Lung (tissue), 16 donors: Measurements from ENCODE around the gene STARD8. TPM values are rescaled to one million over a fixed set of nuclear protein-coding genes. Genes with fewer than 3 reads are reported as not detected.
"Not testable (repeated sequence)": the region's sequence is repeated elsewhere in the genome, so short reads cannot be mapped to it uniquely, and the experiment has no call there.

ENCODE experiments used
- ATAC-seq: fragments of 200-7000 bp; cut with Tn5 transposase; one replicate; pipeline ENCODE4 v1.9.1; 2020; ENCODE audit warnings: moderate number of reproducible peaks; ENCODE audit not compliant: insufficient read depth, low FRiP score
- DNase-seq, 3 donors: peaks; one replicate each; pipeline ENCODE4 v3.0.0-alpha.2; 2013 to 2017
- H3K27ac ChIP-seq, 2 donors: one replicate each; pipeline ENCODE4 v1.5.1; 2013; ENCODE audit warnings: mild to moderate bottlenecking in 2 of 2, moderate library complexity in 2 of 2, control low read depth in 1 of 2, inconsistent platforms in 1 of 2, low read depth in 1 of 2, low read length in 1 of 2
- H3K27me3 ChIP-seq, 3 donors: one replicate each; pipeline ENCODE4 v1.5.1; 2013; ENCODE audit warnings: low read length in 2 of 3; ENCODE audit not compliant: control insufficient read depth in 3 of 3, insufficient read depth in 3 of 3
- H3K36me3 ChIP-seq, 4 donors: one replicate each; pipeline ENCODE4 v1.5.1; 2013; ENCODE audit warnings: low read length in 4 of 4, mild to moderate bottlenecking in 1 of 4, moderate library complexity in 1 of 4; ENCODE audit not compliant: control insufficient read depth in 4 of 4, insufficient read depth in 4 of 4
- H3K4me1 ChIP-seq, 5 donors: one replicate each; pipeline ENCODE4 v1.5.1; 2013; ENCODE audit warnings: low read length in 5 of 5, mild to moderate bottlenecking in 2 of 5, moderate library complexity in 1 of 5; ENCODE audit not compliant: control insufficient read depth in 5 of 5, insufficient read depth in 5 of 5
- H3K4me3 ChIP-seq: one replicate; pipeline ENCODE4 v1.5.1; 2013; ENCODE audit warnings: mild to moderate bottlenecking, control low read depth, moderate library complexity
- H3K9ac ChIP-seq, 2 donors: one replicate each; pipeline ENCODE4 v1.5.1; 2013; ENCODE audit warnings: low read length in 2 of 2, control low read depth in 1 of 2; ENCODE audit not compliant: insufficient read depth in 1 of 2
- H3K9me3 ChIP-seq, 4 donors: one replicate each; pipeline ENCODE4 v1.5.1; 2013; ENCODE audit warnings: low read length in 3 of 4, mild to moderate bottlenecking in 1 of 4, moderate library complexity in 1 of 4; ENCODE audit not compliant: control insufficient read depth in 4 of 4, insufficient read depth in 3 of 4
- WGBS, 2 donors: extraction: QIAGEN DNeasy Blood & Tissue Kit; methylation state at CpG; one replicate each; pipeline ENCODE4 v1.1.7; 2013; 5-methylcytosine and 5-hydroxymethylcytosine counted together
- long read RNA-seq, 5 donors: transcript quantifications; one replicate each; lab custom pipeline, GENCODE V29; 2026
- polyA plus RNA-seq, 2 donors: library from polyadenylated mRNA; stranded (reverse); fragments of 200-250 nt; gene quantifications; one replicate each; pipeline ENCODE4 v1.2.1, GENCODE V29; 2013
- total RNA-seq, 2 donors: library from RNA; depleted of rRNA in 1 of 2; stranded (reverse); fragments of >200 nt in 1 of 2; gene quantifications; one replicate each; pipeline ENCODE4 v1.2.1, GENCODE V29; 2014 to 2021
- TF ChIP-seq, protein P1 (sequence below): IDR thresholded peaks from 2 replicates; pipeline ENCODE4 v1.5.1; 2012; ENCODE audit warnings: mild to moderate bottlenecking; ENCODE audit errors: control extremely low read depth, extremely low read depth
- donor health status: control.
- donor health status: control.
- donor health status: Bipolar disorder and iron deficiency.
- donor health status: healthy.
- donor health status: DM: yes; HTN: yes; CAD: no.

The STARD8 gene
- total RNA-seq, result 10 to 100 TPM; 17.5 to 20.2 TPM
- 10 to 100 TPM in 1 of 2 donors, 1 to 10 TPM in 1; 5.7 to 19.4 TPM for polyA plus RNA-seq
- long read RNA-seq, donor 1, result 0 reads
- long read RNA-seq, donor 2, result 0 reads
- long read RNA-seq, donor 3, result 0 reads
- long read RNA-seq, donor 4, result 0 reads
- long read RNA-seq, donor 5, full-length matches to known transcripts, result 1 of 1 reads
- long read RNA-seq, donor 5, partial matches to known transcripts, result 0 of 1 reads
- long read RNA-seq, donor 5, other reads (novel, unspliced or antisense), result 0 of 1 reads

DNA sequence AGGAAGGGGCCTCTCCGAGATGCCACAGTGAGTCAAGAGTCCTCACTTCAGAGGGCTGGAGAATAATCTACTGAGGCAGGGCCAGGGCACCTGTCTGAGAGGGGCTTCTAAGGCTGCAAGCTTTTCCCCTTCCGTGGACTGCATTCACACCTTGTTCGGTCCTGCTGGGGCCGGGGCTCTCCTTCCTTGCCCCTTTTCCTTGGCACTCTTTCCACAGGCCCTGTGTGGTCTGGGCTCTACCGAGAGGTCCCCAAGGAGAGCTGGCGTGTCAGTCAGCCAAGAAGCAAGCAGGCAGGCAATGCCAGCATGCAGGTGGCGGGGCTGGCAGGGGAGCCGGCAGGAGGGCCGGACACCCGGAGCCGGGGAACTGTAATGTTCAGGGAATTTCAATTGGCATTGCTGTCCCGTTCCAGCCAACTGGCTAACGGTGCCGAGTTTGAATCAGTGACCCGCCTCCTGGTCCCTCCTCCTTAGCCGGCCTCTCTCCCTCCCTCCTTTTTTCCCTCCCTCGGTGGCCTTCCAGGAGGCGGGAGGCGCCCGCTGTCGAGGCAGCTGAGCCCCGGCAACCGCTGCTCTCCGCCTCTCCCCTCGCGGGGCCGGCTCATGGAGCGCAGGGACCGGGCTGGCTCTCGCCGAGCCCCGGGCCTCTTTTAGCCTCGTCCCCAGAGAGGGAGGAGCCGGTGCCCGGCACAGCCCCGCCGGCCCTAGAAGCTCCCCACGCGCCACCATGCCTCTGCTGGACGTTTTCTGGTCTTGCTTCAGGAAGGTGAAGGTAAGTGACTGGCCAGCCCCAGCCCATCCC lies at the start of gene STARD8:
TSS of gene STARD8 (plus strand) at position 511 of the 802 bp plus-strand sequence. CDS start at position 728, 217 bp downstream.
- TF ChIP-seq, protein P1, sequence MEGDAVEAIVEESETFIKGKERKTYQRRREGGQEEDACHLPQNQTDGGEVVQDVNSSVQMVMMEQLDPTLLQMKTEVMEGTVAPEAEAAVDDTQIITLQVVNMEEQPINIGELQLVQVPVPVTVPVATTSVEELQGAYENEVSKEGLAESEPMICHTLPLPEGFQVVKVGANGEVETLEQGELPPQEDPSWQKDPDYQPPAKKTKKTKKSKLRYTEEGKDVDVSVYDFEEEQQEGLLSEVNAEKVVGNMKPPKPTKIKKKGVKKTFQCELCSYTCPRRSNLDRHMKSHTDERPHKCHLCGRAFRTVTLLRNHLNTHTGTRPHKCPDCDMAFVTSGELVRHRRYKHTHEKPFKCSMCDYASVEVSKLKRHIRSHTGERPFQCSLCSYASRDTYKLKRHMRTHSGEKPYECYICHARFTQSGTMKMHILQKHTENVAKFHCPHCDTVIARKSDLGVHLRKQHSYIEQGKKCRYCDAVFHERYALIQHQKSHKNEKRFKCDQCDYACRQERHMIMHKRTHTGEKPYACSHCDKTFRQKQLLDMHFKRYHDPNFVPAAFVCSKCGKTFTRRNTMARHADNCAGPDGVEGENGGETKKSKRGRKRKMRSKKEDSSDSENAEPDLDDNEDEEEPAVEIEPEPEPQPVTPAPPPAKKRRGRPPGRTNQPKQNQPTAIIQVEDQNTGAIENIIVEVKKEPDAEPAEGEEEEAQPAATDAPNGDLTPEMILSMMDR, result no peak
- ATAC-seq, result peak; percentile 66
- peaks cover 0 to 20% (median 0%) of the 10 kb centered on the region in 5 donors for H3K4me1 ChIP-seq
- no peak within 1 kb of the TSS for H3K27ac ChIP-seq
- H3K4me3 ChIP-seq, result no peak within 1 kb of the TSS
- DNase-seq, result peak; percentile 71 to 78 (median 74)
- no peaks in the 10 kb centered on the region for H3K36me3 ChIP-seq
- peaks cover 0 to 5% (median 2%) of the 10 kb centered on the region in 3 donors for H3K27me3 ChIP-seq
- peak within 1 kb of the TSS in 1 of 2 donors; percentile 29 for H3K9ac ChIP-seq
- no peaks in the 10 kb centered on the region for H3K9me3 ChIP-seq
- WGBS, 2 donors, result 33% methylated on average over 20 to 40 of the region's 40 CpGs

DNA sequence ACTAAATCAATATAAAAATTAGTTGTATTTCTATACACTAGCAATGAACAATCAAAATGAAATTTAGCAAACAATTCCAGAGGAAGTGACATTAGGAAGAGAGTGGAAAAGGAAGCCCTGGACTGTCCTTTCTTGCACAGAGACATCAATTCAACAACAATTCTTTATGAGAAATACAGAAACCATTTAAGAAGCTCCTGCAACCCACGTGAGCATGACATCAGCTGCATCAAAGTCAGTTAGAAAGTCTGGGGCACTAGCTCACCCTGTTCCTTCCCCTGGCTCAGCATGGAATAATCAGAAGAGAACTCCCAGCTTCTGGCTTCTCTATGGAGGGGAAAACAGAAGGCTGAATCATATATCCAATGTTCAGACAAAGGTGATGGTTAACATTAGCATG lies 48.6 kb upstream of the STARD8 start:
- peaks cover 0 to 12% (median 4%) of the 10 kb centered on the region in 4 donors for H3K9me3 ChIP-seq
- H3K4me3 ChIP-seq, result no peak overlapping the region
- ATAC-seq (no peak), DNase-seq (no peak)
- TF ChIP-seq, protein P1, result no peak
- H3K4me1 ChIP-seq, result no peaks in the 10 kb centered on the region
- no peaks in the 10 kb centered on the region for H3K36me3 ChIP-seq
- no peak overlapping the region for H3K9ac ChIP-seq
- H3K27ac ChIP-seq, result no peak overlapping the region
- WGBS, 2 donors, result 22 to 56% methylated on average over 1 of the region's 1 CpG
- no peaks in the 10 kb centered on the region for H3K27me3 ChIP-seq

DNA sequence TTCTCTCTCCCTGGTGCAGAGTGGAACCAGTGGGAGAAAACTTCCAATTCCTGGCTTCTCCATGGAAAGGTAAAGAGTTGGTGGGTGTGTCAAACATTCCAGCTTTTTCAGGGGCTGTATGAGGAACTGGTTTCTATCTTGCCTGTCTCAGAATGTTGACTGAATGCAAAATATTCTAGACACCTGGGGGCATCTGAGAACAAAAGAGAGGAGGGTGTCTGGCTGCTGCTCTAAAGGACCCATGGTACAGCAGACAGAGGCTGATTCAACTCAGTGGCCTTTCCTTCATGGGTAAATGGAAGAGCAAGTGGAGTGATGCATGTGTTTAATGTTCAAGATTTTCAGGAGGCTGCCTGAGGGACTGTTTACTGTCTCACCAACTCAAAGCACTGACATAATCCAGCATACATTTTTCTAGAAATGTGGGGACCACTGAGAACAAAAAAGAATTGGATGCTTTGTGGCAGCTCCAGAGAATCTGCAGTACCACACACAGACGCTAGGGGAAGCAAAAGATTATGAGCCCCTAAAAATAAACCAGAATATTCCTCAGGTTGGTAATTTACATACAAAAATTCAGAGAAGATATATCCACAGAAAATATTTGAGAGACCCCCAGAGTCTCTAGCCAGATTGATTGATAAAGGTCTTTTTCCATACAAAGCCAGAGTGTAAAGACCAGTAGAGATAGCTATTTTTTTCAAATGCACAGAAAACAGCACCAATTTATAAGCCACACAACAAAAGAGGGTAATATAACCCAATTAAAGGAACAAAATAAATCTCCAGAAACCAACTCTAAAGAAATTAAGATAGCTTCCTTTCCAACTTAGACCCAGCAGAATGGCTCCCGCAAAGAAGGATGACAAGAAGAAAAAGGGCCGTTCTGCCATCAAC lies 48.0 kb upstream of the STARD8 start:
- H3K27me3 ChIP-seq, result no peaks in the 10 kb centered on the region
- 65 to 66% methylated on average over 3 of the region's 3 CpGs for WGBS, 2 donors
- H3K27ac ChIP-seq, result no peak overlapping the region
- no peak for ATAC-seq
- H3K9me3 ChIP-seq, result peaks cover 0 to 12% (median 4%) of the 10 kb centered on the region in 4 donors
- TF ChIP-seq, protein P1, result peak; percentile 8
- H3K4me3 ChIP-seq, result no peak overlapping the region
- no peak overlapping the region for H3K9ac ChIP-seq
- H3K4me1 ChIP-seq, result no peaks in the 10 kb centered on the region
- H3K36me3 ChIP-seq, result no peaks in the 10 kb centered on the region
- DNase-seq, result peak in 1 of 3 donors; percentile 11

DNA sequence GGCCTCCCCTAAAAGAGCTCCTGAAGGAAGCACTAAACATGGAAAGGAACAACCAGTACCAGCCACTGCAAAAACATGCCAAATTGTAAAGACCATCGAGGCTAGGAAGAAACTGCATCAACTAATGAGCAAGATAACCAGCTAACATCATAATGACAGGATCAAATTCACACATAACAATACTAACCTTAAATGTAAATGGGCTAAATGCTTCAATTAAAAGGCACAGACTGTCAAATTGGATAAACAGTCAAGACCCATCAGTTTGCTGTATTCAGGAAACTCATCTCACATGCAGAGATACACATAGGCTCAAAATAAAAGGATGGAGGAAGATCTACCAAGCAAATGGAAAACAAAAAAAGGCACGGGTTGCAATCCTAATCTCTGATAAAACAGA lies 43.2 kb upstream of the STARD8 start:
- ATAC-seq, H3K36me3 ChIP-seq, H3K9ac ChIP-seq, H3K27ac ChIP-seq, DNase-seq, H3K4me1 ChIP-seq, H3K27me3 ChIP-seq, H3K4me3 ChIP-seq: not testable (repeated sequence)
- H3K9me3 ChIP-seq, result peaks cover 0 to 12% (median 1%) of the 10 kb centered on the region in 4 donors
- WGBS, 2 donors, result 69 to 88% methylated on average over 1 to 2 of the region's 2 CpGs

DNA sequence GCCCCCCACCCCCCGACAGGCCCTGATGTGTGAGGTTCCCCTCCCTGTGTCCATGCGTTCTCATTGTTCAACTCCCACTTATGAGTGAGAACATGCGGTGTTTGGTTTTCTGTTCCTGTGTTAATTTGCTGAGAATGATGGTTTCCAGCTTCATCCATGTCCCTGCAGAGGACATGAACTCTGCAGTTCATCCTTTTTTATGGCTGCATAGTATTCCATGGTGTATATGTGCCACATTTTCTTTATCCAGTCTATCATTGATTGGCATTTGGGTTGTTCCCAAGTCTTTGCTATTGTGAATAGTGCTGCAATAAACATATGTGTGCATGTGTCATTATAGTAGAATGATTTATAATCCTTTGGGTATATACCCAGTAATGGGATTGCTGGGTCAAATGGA lies 32.7 kb upstream of the STARD8 start:
- H3K9me3 ChIP-seq, H3K36me3 ChIP-seq, H3K4me1 ChIP-seq, ATAC-seq, DNase-seq, H3K9ac ChIP-seq, H3K27me3 ChIP-seq, H3K4me3 ChIP-seq, H3K27ac ChIP-seq: not testable (repeated sequence)
- 91% methylated on average over 3 of the region's 3 CpGs for WGBS, 2 donors
